ENCODE results near the gene BST2. TPM values are rescaled to one million over a fixed set of nuclear protein-coding genes. Genes with fewer than 3 reads are reported as not detected.

BST2 gene, protein sequence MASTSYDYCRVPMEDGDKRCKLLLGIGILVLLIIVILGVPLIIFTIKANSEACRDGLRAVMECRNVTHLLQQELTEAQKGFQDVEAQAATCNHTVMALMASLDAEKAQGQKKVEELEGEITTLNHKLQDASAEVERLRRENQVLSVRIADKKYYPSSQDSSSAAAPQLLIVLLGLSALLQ
- 0.13 to 0.43 TPM in 2 of 5 replicates, not detected in the others for total RNA-seq (2022; extraction: Qiagen RNA extraction)

DNA sequence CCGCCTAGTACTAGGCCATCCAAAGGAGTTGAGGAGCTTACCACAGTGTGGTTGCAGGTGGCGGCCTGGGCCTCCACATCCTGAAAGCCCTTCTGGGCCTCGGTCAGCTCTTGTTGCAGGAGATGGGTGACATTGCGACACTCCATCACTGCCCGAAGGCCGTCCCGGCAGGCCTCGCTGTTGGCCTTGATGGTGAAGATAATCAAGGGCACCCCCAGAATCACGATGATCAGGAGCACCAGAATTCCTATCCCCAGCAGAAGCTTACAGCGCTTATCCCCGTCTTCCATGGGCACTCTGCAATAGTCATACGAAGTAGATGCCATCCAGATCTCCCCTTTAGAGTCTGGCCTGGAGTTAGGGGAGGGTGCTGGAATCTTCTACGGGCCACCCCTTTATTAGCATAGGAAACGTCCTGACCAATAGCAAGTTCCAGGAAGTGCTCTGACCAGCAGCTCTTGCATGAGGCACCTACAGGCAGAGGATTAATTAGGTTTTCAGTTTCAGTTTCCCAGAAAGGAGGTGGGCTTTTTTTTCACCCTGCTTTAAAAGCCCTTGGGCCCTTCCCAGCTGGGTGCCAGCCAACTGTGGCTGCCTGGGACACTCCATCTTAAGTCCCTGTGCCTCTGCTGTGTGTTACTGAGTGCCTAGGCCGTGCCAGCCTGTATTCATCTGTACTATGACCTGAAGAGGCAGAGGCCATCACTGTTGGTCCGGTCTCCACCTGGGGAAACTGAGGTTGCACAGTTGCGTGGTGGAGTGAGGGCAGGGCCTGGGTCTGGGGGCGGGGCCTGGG, at the start of gene BST2:
TSS of gene BST2 (minus strand) at position 381 of the 796 bp plus-strand sequence. CDS start at position 326, 55 bp downstream.

GRCh38 chr19:17448131-17448967, 42.9 kb upstream of the BST2 start, which contains the start of gene TMEM221:
Gene TMEM221 (minus strand): TSS chr19:17448668. CDS start chr19:17448462, 206 bp downstream.

GRCh38 chr19:17419621-17420474, 14.4 kb upstream of the BST2 start, which contains the start of gene MVB12A:
Gene MVB12A (plus strand): TSS chr19:17420047. CDS start chr19:17420136, 89 bp downstream.

GRCh38 chr19:17393914-17394313, 11.5 kb downstream of the BST2 start, which contains the start of gene CCDC194:
Gene CCDC194 (minus strand): TSS chr19:17394196. CDS start chr19:17394158, 38 bp downstream.

DNA sequence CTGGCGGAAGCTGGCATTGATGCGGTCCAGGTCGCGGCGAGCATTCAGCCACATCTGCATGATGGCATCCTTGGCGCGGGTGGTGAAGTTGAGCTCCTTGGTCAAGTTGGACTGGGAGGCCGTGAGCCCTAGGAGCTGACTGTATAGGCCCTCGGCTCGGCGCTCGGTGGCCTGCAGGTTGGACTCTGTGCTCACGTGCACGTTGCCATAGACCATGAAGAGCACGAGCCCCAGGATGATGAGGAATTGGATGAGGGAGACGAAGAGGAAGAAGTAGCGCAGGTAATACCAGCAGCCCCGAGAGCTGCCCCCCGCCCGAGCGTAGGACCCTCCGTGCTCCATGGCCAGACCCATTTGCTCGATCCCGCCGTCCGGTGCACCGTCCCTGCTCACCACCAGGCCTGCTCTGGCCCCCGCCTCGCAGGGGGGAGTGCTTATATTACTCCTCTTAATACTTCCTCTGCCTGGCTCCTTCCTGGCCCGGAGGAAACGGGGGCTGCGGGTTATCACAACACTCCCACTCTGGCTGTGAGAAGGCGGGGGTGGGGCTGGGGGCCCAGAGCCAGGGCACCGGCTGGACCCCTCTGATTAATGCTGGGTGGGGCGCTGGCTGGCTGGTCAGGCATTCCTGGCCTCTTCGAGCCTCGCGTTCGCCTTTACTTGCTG, 28.4 kb downstream of the BST2 start, which contains the start of gene PLVAP:
TSS of gene PLVAP (minus strand) at position 408 of the 666 bp plus-strand sequence. CDS start at position 354, 54 bp downstream.

Other genes with a start within 250 kb of the BST2 start
- gene USE1, start 190.3 kb downstream of the BST2 start, total RNA-seq (2022; extraction: Qiagen RNA extraction): 13.4 to 16.6 TPM (median 15.8 TPM) in 5 replicates
- 10.5 to 11.7 TPM (median 11.3 TPM) in 5 replicates for gene OCEL1, start 179.4 kb downstream of the BST2 start, total RNA-seq (2022; extraction: Qiagen RNA extraction)
- 28.0 to 66.4 TPM (median 59.8 TPM) in 5 replicates for gene NR2F6, start 159.7 kb downstream of the BST2 start, total RNA-seq (2022; extraction: Qiagen RNA extraction)
- 0.02 to 0.05 TPM in 2 of 5 replicates, not detected in the others for gene USHBP1, start 140.9 kb downstream of the BST2 start, total RNA-seq (2022; extraction: Qiagen RNA extraction)
- 61.0 to 66.7 TPM (median 63.8 TPM) in 5 replicates for gene BABAM1, start 138.2 kb downstream of the BST2 start, total RNA-seq (2022; extraction: Qiagen RNA extraction)
- gene ANKLE1, start 123.7 kb downstream of the BST2 start, total RNA-seq (2022; extraction: Qiagen RNA extraction): 0.28 to 0.88 TPM (median 0.62 TPM) in 5 replicates
- gene ABHD8, start 102.2 kb downstream of the BST2 start, total RNA-seq (2022; extraction: Qiagen RNA extraction): 2.2 to 3.9 TPM (median 3.5 TPM) in 5 replicates
- 57.9 to 102 TPM (median 92.7 TPM) in 5 replicates for gene MRPL34, start 99.8 kb downstream of the BST2 start, total RNA-seq (2022; extraction: Qiagen RNA extraction)
- gene DDA1, start 96.1 kb downstream of the BST2 start, total RNA-seq (2022; extraction: Qiagen RNA extraction): 62.0 to 70.1 TPM (median 65.9 TPM) in 5 replicates
- 2.5 to 5.1 TPM (median 4.4 TPM) in 5 replicates for gene ANO8, start 70.8 kb downstream of the BST2 start, total RNA-seq (2022; extraction: Qiagen RNA extraction)
- gene GTPBP3, start 68.1 kb downstream of the BST2 start, total RNA-seq (2022; extraction: Qiagen RNA extraction): 16.8 to 24.6 TPM (median 22.4 TPM) in 5 replicates
- not detected in 5 replicates for gene PLVAP, start 28.3 kb downstream of the BST2 start, total RNA-seq (2022; extraction: Qiagen RNA extraction)
- gene CCDC194, start 11.4 kb downstream of the BST2 start, total RNA-seq (2022; extraction: Qiagen RNA extraction): not detected in 5 replicates
- gene MVB12A, start 14.4 kb upstream of the BST2 start, total RNA-seq (2022; extraction: Qiagen RNA extraction): 31.0 to 44.1 TPM (median 43.6 TPM) in 5 replicates
- gene TMEM221, start 43.0 kb upstream of the BST2 start, total RNA-seq (2022; extraction: Qiagen RNA extraction): 0.58 to 1.1 TPM (median 0.84 TPM) in 5 replicates
- not detected in 5 replicates for gene NXNL1, start 55.3 kb upstream of the BST2 start, total RNA-seq (2022; extraction: Qiagen RNA extraction)
- gene SLC27A1, start 64.9 kb upstream of the BST2 start, total RNA-seq (2022; extraction: Qiagen RNA extraction): 2.2 to 3.5 TPM (median 3.0 TPM) in 5 replicates
- gene PGLS, start 106.0 kb upstream of the BST2 start, total RNA-seq (2022; extraction: Qiagen RNA extraction): 46.3 to 80.6 TPM (median 76.2 TPM) in 5 replicates
- 54.8 to 78.8 TPM (median 71.2 TPM) in 5 replicates for gene COLGALT1, start 150.0 kb upstream of the BST2 start, total RNA-seq (2022; extraction: Qiagen RNA extraction)

Measured in A549 treated with CORT108297 at 1 μM for 4 hours (cell line).